K562 (cell line): ENCODE results near the gene EAF1. TPM values are rescaled to one million over a fixed set of nuclear protein-coding genes. Genes with fewer than 3 reads are reported as not detected.

Experiments used
- ATAC-seq: fragments of 200-7000 bp; cut with Tn5 transposase; 3 replicates; pipeline ENCODE4 v1.9.1; 2020; ENCODE audit warnings: moderate library complexity
- BruUV-seq: library from RNA; stranded (reverse); fragments of 400-500 nt; replicated peaks from 2 replicates; lab custom pipeline; 2021; lab: Mats Ljungman, UMichigan
- CTCF ChIA-PET: fragments of 300-600 bp; formaldehyde crosslinking; extraction: SDS; loops from one replicate; lab custom pipeline; 2021; ENCODE audit warnings: low intra/inter-chr PET ratio; lab: Yijun Ruan, JAX
- POLR2A ChIA-PET: fragments of 300-600, 350-650 bp; sonication (Branson Sonifier 250); formaldehyde crosslinking; extraction: SDS; loops from one replicate; lab custom pipeline; 2021; ENCODE audit warnings: antibody characterized with exemption, inconsistent platforms; lab: Yijun Ruan, JAX
- DNase-seq, 4 experiments: peaks; one replicate each; pipeline versions ENCODE4 v3.0.0 to v3.0.0-alpha.2; 2011 to 2018; ENCODE audit warnings: low spot score in 3 of 4, mixed read lengths in 3 of 4; ENCODE audit errors: extremely low read depth in 1 of 4
- FAIRE-seq: peaks from 2 replicates; lab custom pipeline; 2011; peaks lifted over from hg19 to GRCh38; lab: Jason Lieb, UNC
- H2AFZ ChIP-seq: 2 replicates; pipeline ENCODE4 v1.6.0; 2011; ENCODE audit warnings: low read depth, low read length, control low read depth, inconsistent platforms
- H3K27ac ChIP-seq: fragments of 200-600 bp; 3 replicates; pipeline ENCODE4 v1.8.0; 2011; ENCODE audit warnings: low read depth, mild to moderate bottlenecking, control low read depth, inconsistent platforms, low read length, moderate library complexity, mixed read lengths; ENCODE audit errors: extremely low read depth
- H3K27me3 ChIP-seq, 2 experiments: fragments of 300-600 bp in 1 of 2; 2 replicates in 1 of 2; 3 replicates in 1 of 2; pipeline versions ENCODE4 v1.6.0 to v1.8.0; 2011; ENCODE audit warnings: inconsistent platforms in 2 of 2, low read length in 2 of 2, mild to moderate bottlenecking in 1 of 2, mixed read lengths in 1 of 2, moderate library complexity in 1 of 2; ENCODE audit not compliant: control insufficient read depth in 2 of 2, insufficient read depth in 2 of 2
- H3K36me3 ChIP-seq: fragments of 300-600 bp; 3 replicates; pipeline ENCODE4 v1.8.0; 2011; ENCODE audit warnings: mild to moderate bottlenecking, low read length, inconsistent platforms; ENCODE audit not compliant: control insufficient read depth, insufficient read depth
- H3K4me1 ChIP-seq, 2 experiments: fragments of 200-600 bp in 1 of 2; replicated peaks in 1 of 2; 2 replicates in 1 of 2; 3 replicates in 1 of 2; pipeline versions ENCODE4 v1.5.1 to v1.8.0; 2011; ENCODE audit warnings: inconsistent platforms in 2 of 2, low read length in 2 of 2, mild to moderate bottlenecking in 1 of 2, mixed read lengths in 1 of 2, moderate library complexity in 1 of 2; ENCODE audit not compliant: control insufficient read depth in 2 of 2, insufficient read depth in 2 of 2
- H3K4me2 ChIP-seq: 2 replicates; pipeline ENCODE4 v1.6.1; 2011; ENCODE audit warnings: low read length, control low read depth, inconsistent platforms, mixed read lengths; ENCODE audit not compliant: insufficient read depth
- H3K4me3 ChIP-seq: fragments of 200-600 bp; sonication (generic), shearing (Covaris generic); 2 replicates; pipeline ENCODE4 v1.5.1; 2016; ENCODE audit warnings: control low read depth, inconsistent platforms
- H3K79me2 ChIP-seq: fragments of 200-600 bp; 3 replicates; pipeline ENCODE4 v1.8.0; 2011; ENCODE audit warnings: low read length, inconsistent platforms; ENCODE audit not compliant: control insufficient read depth, insufficient read depth
- H3K9ac ChIP-seq, 2 experiments: 2 replicates each; pipeline versions ENCODE4 v1.6.0 to v1.6.1; 2011; ENCODE audit warnings: low read depth in 2 of 2, low read length in 2 of 2, control low read depth in 1 of 2, inconsistent platforms in 1 of 2, mild to moderate bottlenecking in 1 of 2, mixed read lengths in 1 of 2; ENCODE audit not compliant: insufficient read depth in 1 of 2
- H3K9me1 ChIP-seq: one replicate; pipeline ENCODE4 v1.6.0; 2011; ENCODE audit warnings: inconsistent platforms, mild to moderate bottlenecking, low read length, moderate library complexity; ENCODE audit not compliant: control insufficient read depth, insufficient read depth
- H3K9me3 ChIP-seq: replicated peaks from 2 replicates; pipeline ENCODE4 v1.5.1; 2011; ENCODE audit warnings: low read depth, low read length, inconsistent platforms; ENCODE audit not compliant: control insufficient read depth, insufficient read depth
- H4K20me1 ChIP-seq: replicated peaks from 2 replicates; pipeline ENCODE4 v1.6.1; 2011; ENCODE audit warnings: low read length, inconsistent platforms, mixed read lengths; ENCODE audit not compliant: control insufficient read depth, insufficient read depth
- GABPB1 ChIP-seq: sonication (generic); formaldehyde crosslinking; IDR thresholded peaks from 2 replicates; pipeline ENCODE4 v1.8.0; 2022; ENCODE audit warnings: mild to moderate bottlenecking, missing genetic modification reagents
- MED1 ChIP-seq: sonication (generic); formaldehyde crosslinking; IDR thresholded peaks from 2 replicates; pipeline ENCODE4 v1.8.1; 2023; ENCODE audit warnings: missing genetic modification reagents, borderline replicate concordance
- MEF2A ChIP-seq: IDR thresholded peaks from 2 replicates; pipeline ENCODE4 v1.6.1; 2011; ENCODE audit warnings: low read depth, mild to moderate bottlenecking, low read length, moderate library complexity; ENCODE audit not compliant: control insufficient read depth
- MYC ChIP-seq, 2 experiments: fragments of 250-450 bp in 1 of 2; sonication (Bioruptor Pico) in 1 of 2; IDR thresholded peaks; 2 replicates each; pipeline versions ENCODE4 v1.5.1 to v1.6.1; 2012 to 2021; ENCODE audit warnings: low read depth in 2 of 2, borderline replicate concordance in 1 of 2, improper control_type of control experiment in 1 of 2, low read length in 1 of 2, mild to moderate bottlenecking in 1 of 2, moderate library complexity in 1 of 2
- NRF1 ChIP-seq, 2 experiments: fragments of 450-650 bp; IDR thresholded peaks in 1 of 2; conservative IDR thresholded peaks in 1 of 2; 2 replicates each; pipeline ENCODE4 v1.6.1; 2014; ENCODE audit warnings: mild to moderate bottlenecking in 2 of 2
- STAT5A ChIP-seq: IDR thresholded peaks from 2 replicates; pipeline ENCODE4 v1.6.1; 2012; ENCODE audit warnings: low read length, inconsistent platforms, borderline replicate concordance
- ZBTB9 ChIP-seq: fragments of 450-650 bp; formaldehyde crosslinking; IDR thresholded peaks from 2 replicates; pipeline ENCODE4 v1.4.0; 2020; ENCODE audit warnings: mild to moderate bottlenecking, moderate library complexity
- ZNF134 ChIP-seq: fragments of 250-450 bp; sonication (Bioruptor Pico); conservative IDR thresholded peaks from 2 replicates; pipeline ENCODE4 v1.4.0; 2020
- ZNF197 ChIP-seq: fragments of 200-800 bp; sonication (Bioruptor generic); IDR thresholded peaks from 2 replicates; pipeline ENCODE4 v1.6.1; 2016; ENCODE audit warnings: low read depth, missing genetic modification characterization, missing compliant biosample characterization
- WGBS: fragments of 100-300 bp; shearing (Covaris generic); methylation state at CpG from one replicate; pipeline ENCODE4 v1.1.6; 2016; ENCODE audit warnings: low coverage, mixed read lengths; ENCODE audit not compliant: insufficient coverage; ENCODE audit errors: missing lambda C conversion rate; 5-methylcytosine and 5-hydroxymethylcytosine counted together
- in situ Hi-C: fragments of 300-500 bp; cut with MboI; formaldehyde crosslinking; loops from 4 replicates; pipeline ENCODE4 v1.15.0; 2018; ENCODE audit warnings: inconsistent platforms, mixed read lengths
- intact Hi-C: fragments of 100-400 bp; cut with micrococcal nuclease; formaldehyde crosslinking; loops from 2 replicates; pipeline ENCODE4 v1.14.2; 2022
- polyA plus RNA-seq, 8 experiments: library from polyadenylated mRNA; depleted of rRNA in 4 of 8; stranded (reverse) in 5 of 8; unstranded in 3 of 8; fragments of >200 nt; fragmentation: Nextera tagmentation in 2 of 8; fragmentation: Illumina TruSeq in 1 of 8; extraction: Ambion mirVana in 2 of 8; extraction: Trizol in 1 of 8; gene quantifications; 2 replicates each; pipeline versions ENCODE4 v1.2.1 to v1.2.3, GENCODE V29; 2011 to 2014; ENCODE audit warnings: inconsistent platforms in 1 of 8, missing spikeins in 1 of 8
- total RNA-seq, 7 experiments: library from RNA; depleted of rRNA in 6 of 7; stranded (reverse); fragments of >200 nt in 6 of 7; fragmentation: Illumina TruSeq in 2 of 7; extraction: Trizol in 2 of 7; gene quantifications; 2 replicates each; pipeline versions ENCODE4 v1.2.1 to v1.2.3, GENCODE V29; 2011 to 2021; ENCODE audit warnings: low replicate concordance in 1 of 7
- TF ChIP-seq, protein P1 (sequence below): sonication (generic); formaldehyde crosslinking; IDR thresholded peaks from 2 replicates; pipeline ENCODE4 v1.8.0; 2023; ENCODE audit warnings: missing genetic modification reagents, mild to moderate bottlenecking, borderline replicate concordance

The EAF1 gene
- total and polyA plus RNA-seq, 9 of the 15 experiments (the other 6 are each of a cell fraction or from before 2014, with no cell fraction given) = 7.0 to 26.8 (median 20.4) TPM

- H3K4me1 ChIP-seq = no peaks in the 10 kb centered on the region
- TF ChIP-seq MEF2A = no peak
- TF ChIP-seq ZNF197 (CRISPR knock-in tag) = no peak
- TF ChIP-seq ZBTB9 = no peak
- TF ChIP-seq NRF1 (conservative IDR thresholded peaks at IDR 0.05 in 1 of 2, IDR thresholded peaks at IDR 0.05 in 1 of 2) = no peak
- TF ChIP-seq MYC (IDR thresholded peaks at IDR 0.05; ENCODE audit: low read depth, low read length) = no peak
- no peak for TF ChIP-seq MYC (CRISPR knock-in tag; IDR thresholded peaks at IDR 0.05; ENCODE audit: borderline replicate concordance, low read depth)
- TF ChIP-seq, protein P1, sequence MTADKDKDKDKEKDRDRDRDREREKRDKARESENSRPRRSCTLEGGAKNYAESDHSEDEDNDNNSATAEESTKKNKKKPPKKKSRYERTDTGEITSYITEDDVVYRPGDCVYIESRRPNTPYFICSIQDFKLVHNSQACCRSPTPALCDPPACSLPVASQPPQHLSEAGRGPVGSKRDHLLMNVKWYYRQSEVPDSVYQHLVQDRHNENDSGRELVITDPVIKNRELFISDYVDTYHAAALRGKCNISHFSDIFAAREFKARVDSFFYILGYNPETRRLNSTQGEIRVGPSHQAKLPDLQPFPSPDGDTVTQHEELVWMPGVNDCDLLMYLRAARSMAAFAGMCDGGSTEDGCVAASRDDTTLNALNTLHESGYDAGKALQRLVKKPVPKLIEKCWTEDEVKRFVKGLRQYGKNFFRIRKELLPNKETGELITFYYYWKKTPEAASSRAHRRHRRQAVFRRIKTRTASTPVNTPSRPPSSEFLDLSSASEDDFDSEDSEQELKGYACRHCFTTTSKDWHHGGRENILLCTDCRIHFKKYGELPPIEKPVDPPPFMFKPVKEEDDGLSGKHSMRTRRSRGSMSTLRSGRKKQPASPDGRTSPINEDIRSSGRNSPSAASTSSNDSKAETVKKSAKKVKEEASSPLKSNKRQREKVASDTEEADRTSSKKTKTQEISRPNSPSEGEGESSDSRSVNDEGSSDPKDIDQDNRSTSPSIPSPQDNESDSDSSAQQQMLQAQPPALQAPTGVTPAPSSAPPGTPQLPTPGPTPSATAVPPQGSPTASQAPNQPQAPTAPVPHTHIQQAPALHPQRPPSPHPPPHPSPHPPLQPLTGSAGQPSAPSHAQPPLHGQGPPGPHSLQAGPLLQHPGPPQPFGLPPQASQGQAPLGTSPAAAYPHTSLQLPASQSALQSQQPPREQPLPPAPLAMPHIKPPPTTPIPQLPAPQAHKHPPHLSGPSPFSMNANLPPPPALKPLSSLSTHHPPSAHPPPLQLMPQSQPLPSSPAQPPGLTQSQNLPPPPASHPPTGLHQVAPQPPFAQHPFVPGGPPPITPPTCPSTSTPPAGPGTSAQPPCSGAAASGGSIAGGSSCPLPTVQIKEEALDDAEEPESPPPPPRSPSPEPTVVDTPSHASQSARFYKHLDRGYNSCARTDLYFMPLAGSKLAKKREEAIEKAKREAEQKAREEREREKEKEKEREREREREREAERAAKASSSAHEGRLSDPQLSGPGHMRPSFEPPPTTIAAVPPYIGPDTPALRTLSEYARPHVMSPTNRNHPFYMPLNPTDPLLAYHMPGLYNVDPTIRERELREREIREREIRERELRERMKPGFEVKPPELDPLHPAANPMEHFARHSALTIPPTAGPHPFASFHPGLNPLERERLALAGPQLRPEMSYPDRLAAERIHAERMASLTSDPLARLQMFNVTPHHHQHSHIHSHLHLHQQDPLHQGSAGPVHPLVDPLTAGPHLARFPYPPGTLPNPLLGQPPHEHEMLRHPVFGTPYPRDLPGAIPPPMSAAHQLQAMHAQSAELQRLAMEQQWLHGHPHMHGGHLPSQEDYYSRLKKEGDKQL (CRISPR knock-in tag) = no peak
- no peak for TF ChIP-seq MED1 (CRISPR knock-in tag)
- no peak for TF ChIP-seq STAT5A
- TF ChIP-seq ZNF134 (CRISPR knock-in tag) = no peak
- TF ChIP-seq GABPB1 (CRISPR knock-in tag) = no peak
- BruUV-seq = no TSS peak
- no peaks in the 10 kb centered on the region for H3K9me3 ChIP-seq
- in situ Hi-C loops (no loop called here), intact Hi-C loops (no loop called here)
- no peak overlapping the region for H3K9ac ChIP-seq
- H3K4me2 ChIP-seq = no peak overlapping the region
- no peaks in the 10 kb centered on the region for H4K20me1 ChIP-seq
- no peak overlapping the region for H2AFZ ChIP-seq
- no peaks in the 10 kb centered on the region for H3K9me1 ChIP-seq
- H3K36me3 ChIP-seq = no peaks in the 10 kb centered on the region
- DNase-seq = no peak
- 2% methylated on average over 6 of the region's 6 CpGs for WGBS
- ChIA-PET POLR2A (no interaction called here), CTCF (interaction anchor here (0.7 kb wide), 1 partner anchor 57 kb away, joined by 3 read pairs; no protein-coding TSS in a partner anchor)
- ATAC-seq = peak; percentile 28; the same call in 2 of the 3 replicates
- H3K79me2 ChIP-seq = no peaks in the 10 kb centered on the region
- H3K27ac ChIP-seq = no peak overlapping the region
- FAIRE-seq = no peak
- H3K4me3 ChIP-seq = no peak overlapping the region
- no peaks in the 10 kb centered on the region; a peak in 2 of 5 replicates for H3K27me3 ChIP-seq
Observed at GRCh38 chr3:15390460-15390859, 36.9 kb upstream of the EAF1 start.
